ENCODE measurements around the gene AP3B2. TPM values are rescaled to one million over a fixed set of nuclear protein-coding genes. Genes with fewer than 3 reads are reported as not detected.

AP3B2 gene
- polyA plus RNA-seq, 1 donor (not counting 4 experiments of a cell fraction or from before 2014, with no cell fraction given), result 0.25 TPM

GRCh38 chr15:82613747-82614146, 95.9 kb downstream of the AP3B2 start:
- dilution Hi-C loops (cut with MboI; ENCODE audit: extremely low pct_ligation_motif_present, low sequenced_read_pairs), result no loop called here
- Histone ChIP-seq H3K79me2 (ENCODE audit: control insufficient read depth, insufficient read depth, low read length) (no peaks in the 10 kb centered on the region), H3K4me1 (ENCODE audit: control insufficient read depth, extremely low read depth, insufficient read depth, low read length) (no peaks in the 10 kb centered on the region), H3K4me3 (ENCODE audit: control insufficient read depth in 2 of 3, extremely low read depth in 1 of 3, insufficient read depth in 2 of 3, low read depth in 1 of 3, low read length in 3 of 3) (no peak overlapping the region), H3K9me1 (ENCODE audit: control insufficient read depth, extremely low read depth, insufficient read depth, low read length) (no peaks in the 10 kb centered on the region), H2AFZ (ENCODE audit: control insufficient read depth, low read length) (no peak overlapping the region), H4K20me1 (ENCODE audit: control insufficient read depth, extremely low read depth, insufficient read depth, low read length) (no peaks in the 10 kb centered on the region), H3K27ac (ENCODE audit: control insufficient read depth, insufficient read depth, low read length) (no peak overlapping the region), H3K4me2 (ENCODE audit: control insufficient read depth, extremely low read depth, insufficient read depth, low read depth, low read length) (no peak overlapping the region), H3K36me3 (ENCODE audit: control insufficient read depth in 2 of 2, extremely low read depth in 1 of 2, insufficient read depth in 2 of 2, low read length in 2 of 2) (no peaks in the 10 kb centered on the region), H3K27me3 (ENCODE audit: control insufficient read depth, extremely low read depth, insufficient read depth, low read length) (peaks cover 5% of the 10 kb centered on the region), H3K9me3 (ENCODE audit: control insufficient read depth, low read depth, low read length) (no peaks in the 10 kb centered on the region), H3K9ac (ENCODE audit: control insufficient read depth, extremely low read depth, insufficient read depth, low read length) (no peak overlapping the region)
- no peak for DNase-seq (ENCODE audit: low read depth, low spot score)
- no peak for FAIRE-seq
- no peak for TF ChIP-seq EZH2 (IDR thresholded peaks at IDR 0.05; ENCODE audit: low read length)
- TF ChIP-seq CTCF (optimal IDR thresholded peaks at IDR 0.05 in 1 of 3, IDR thresholded peaks at IDR 0.05 in 1 of 3, conservative IDR thresholded peaks at IDR 0.05 in 1 of 3; ENCODE audit: extremely low read depth in 1 of 3, insufficient read depth in 2 of 3, low read length in 3 of 3), result no peak

GRCh38 chr15:82611348-82611747, 98.3 kb downstream of the AP3B2 start:
- dilution Hi-C loops (cut with MboI; ENCODE audit: extremely low pct_ligation_motif_present, low sequenced_read_pairs), result no loop called here
- DNase-seq (ENCODE audit: low read depth, low spot score) (no peak), FAIRE-seq (no peak)
- Histone ChIP-seq H3K79me2 (ENCODE audit: control insufficient read depth, insufficient read depth, low read length) (no peaks in the 10 kb centered on the region), H3K4me1 (ENCODE audit: control insufficient read depth, extremely low read depth, insufficient read depth, low read length) (no peaks in the 10 kb centered on the region), H3K9me1 (ENCODE audit: control insufficient read depth, extremely low read depth, insufficient read depth, low read length) (no peaks in the 10 kb centered on the region), H3K27me3 (ENCODE audit: control insufficient read depth, extremely low read depth, insufficient read depth, low read length) (peaks cover 5% of the 10 kb centered on the region), H2AFZ (ENCODE audit: control insufficient read depth, low read length) (no peak overlapping the region), H3K9ac (ENCODE audit: control insufficient read depth, extremely low read depth, insufficient read depth, low read length) (no peak overlapping the region), H3K4me2 (ENCODE audit: control insufficient read depth, extremely low read depth, insufficient read depth, low read depth, low read length) (no peak overlapping the region), H3K4me3 (ENCODE audit: control insufficient read depth in 2 of 3, extremely low read depth in 1 of 3, insufficient read depth in 2 of 3, low read depth in 1 of 3, low read length in 3 of 3) (no peak overlapping the region), H4K20me1 (ENCODE audit: control insufficient read depth, extremely low read depth, insufficient read depth, low read length) (no peaks in the 10 kb centered on the region), H3K9me3 (ENCODE audit: control insufficient read depth, low read depth, low read length) (no peaks in the 10 kb centered on the region), H3K36me3 (ENCODE audit: control insufficient read depth in 2 of 2, extremely low read depth in 1 of 2, insufficient read depth in 2 of 2, low read length in 2 of 2) (no peaks in the 10 kb centered on the region), H3K27ac (ENCODE audit: control insufficient read depth, insufficient read depth, low read length) (no peak overlapping the region)
- TF ChIP-seq CTCF (optimal IDR thresholded peaks at IDR 0.05 in 1 of 3, IDR thresholded peaks at IDR 0.05 in 1 of 3, conservative IDR thresholded peaks at IDR 0.05 in 1 of 3; ENCODE audit: extremely low read depth in 1 of 3, insufficient read depth in 2 of 3, low read length in 3 of 3) (no peak), EZH2 (IDR thresholded peaks at IDR 0.05; ENCODE audit: low read length) (no peak)

Other genes starting within 250 kb of the AP3B2 start
- 3,935 to 4,320 TPM (median 3,980 TPM) in 3 replicates for gene RPS17, start 169.4 kb downstream of the AP3B2 start, polyA plus RNA-seq
- 0.09 to 0.18 TPM (median 0.16 TPM) in 3 replicates for gene CPEB1, start 62.5 kb downstream of the AP3B2 start, polyA plus RNA-seq
- not detected in 3 replicates for gene FSD2, start 96.2 kb upstream of the AP3B2 start, polyA plus RNA-seq
- 3.6 to 6.0 TPM (median 4.7 TPM) in 3 replicates for gene WHAMM, start 99.8 kb upstream of the AP3B2 start, polyA plus RNA-seq
- gene HOMER2, start 242.8 kb upstream of the AP3B2 start, polyA plus RNA-seq, result 9.6 to 12.4 TPM (median 11.3 TPM) in 3 replicates